NCI-H146 treated with DMSO at 0.1 percent for 48 hours (cell line): ENCODE data around the gene MZB1.
"Not testable (repeated sequence)": the region's sequence is repeated elsewhere in the genome, so short reads cannot be mapped to it uniquely, and the experiment has no call there.

Experiments
- DNase-seq: peaks from one replicate; lab custom pipeline; 2025; ENCODE audit not compliant: unreplicated experiment; lab: John Stamatoyannopoulos, UW

The MZB1 gene

DNA sequence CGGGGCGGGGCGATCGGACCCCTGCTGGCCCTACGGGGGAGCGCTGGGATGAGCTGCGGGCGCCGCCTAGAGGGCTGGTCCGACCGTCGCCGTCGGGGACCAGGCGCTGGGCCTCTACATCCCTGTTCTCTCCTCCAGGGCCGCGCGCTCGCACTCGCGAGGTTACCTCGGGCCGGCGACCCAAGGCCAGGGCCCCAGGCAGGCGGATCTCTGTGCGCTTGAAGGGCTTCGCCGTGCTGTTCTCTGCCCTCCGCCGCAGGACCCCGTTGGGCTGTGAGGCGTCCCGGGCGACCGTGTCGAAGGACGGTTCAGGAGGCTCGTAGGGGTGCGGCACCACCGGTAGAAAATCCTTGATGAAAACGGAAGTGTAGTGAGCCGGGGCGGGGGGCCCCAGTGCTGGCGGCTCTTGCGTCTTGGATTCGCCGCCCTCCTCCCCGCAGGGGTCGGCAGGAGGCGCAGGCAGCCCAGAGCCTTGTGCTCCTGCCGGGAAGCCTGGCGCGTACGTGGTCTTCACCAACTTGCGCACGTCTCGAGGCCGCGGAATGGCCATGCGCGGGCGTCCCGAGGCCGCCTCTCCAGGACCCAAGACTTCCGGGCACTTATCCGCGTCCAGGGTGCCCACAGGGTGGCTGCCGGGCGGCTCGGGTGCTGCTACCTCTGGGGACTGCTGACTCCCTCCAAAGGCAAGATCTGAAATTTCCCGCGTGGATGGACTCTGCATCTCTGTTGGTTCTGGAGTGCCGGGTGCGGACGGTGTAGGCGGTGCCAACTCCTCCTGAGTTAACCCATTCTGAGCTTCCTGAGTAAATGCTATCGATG is 3.2 kb upstream of the MZB1 start:
- peak; percentile 29 for DNase-seq

- DNase-seq: no peak
Measured at GRCh38 chr5:139392324-139392677, 2.6 kb upstream of the MZB1 start.

- no peak for DNase-seq
Measured at GRCh38 chr5:139391570-139392323, 2.0 kb upstream of the MZB1 start.

- DNase-seq: no peak
Measured at GRCh38 chr5:139390639-139391569, 1.2 kb upstream of the MZB1 start.

GRCh38 chr5:139388198-139388821 is 1.4 kb downstream of the MZB1 start:
- no peak for DNase-seq

GRCh38 chr5:139387611-139388197 is 2.0 kb downstream of the MZB1 start:
- DNase-seq: no peak

DNA sequence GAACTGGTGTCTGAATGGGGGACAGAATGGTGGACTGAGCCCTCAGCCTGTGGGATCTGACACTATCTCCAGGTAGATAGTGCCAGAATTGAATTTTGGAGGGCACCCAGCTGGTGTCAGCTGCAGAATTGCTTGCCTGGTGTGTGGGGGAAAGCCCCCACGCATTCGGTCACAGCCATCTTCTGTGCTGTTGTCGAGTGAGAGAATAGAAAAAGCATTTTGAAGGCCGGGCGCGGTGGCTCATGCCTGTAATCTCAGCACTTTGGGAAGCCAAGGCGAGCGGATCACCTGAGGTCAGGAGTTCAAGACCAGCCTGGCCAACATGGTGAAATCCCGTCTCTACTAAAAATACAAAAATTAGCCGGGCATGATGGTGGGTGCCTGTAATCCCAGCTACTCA is 2.8 kb downstream of the MZB1 start:
- not testable (repeated sequence) for DNase-seq

- DNase-seq: no peak
Measured at GRCh38 chr5:139386050-139386438, 3.7 kb downstream of the MZB1 start.

- no peak for DNase-seq
Measured at GRCh38 chr5:139385061-139386049, 4.4 kb downstream of the MZB1 start.

DNA sequence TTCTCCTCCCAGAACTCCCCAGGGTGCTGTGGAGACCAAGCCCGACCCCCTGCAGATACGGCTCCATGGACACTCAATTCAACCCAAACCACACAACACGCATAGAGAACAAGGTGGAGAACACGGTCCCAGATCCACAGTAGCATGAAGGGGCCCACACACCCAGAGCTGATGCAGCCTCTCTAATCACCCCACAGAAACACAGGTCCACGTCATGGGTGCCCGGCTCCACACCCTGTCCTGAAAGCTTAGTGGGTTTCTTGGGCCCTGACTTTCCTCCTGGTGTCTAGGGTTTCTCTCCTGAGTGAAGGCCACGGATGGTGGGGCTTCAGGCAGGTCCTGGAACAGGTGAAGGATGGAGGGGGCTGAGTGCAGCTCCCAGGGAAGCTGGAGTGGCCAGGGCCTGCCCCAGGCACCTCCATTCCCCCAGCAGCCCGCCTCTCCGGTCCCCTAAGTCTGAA is 5.1 kb downstream of the MZB1 start:
- DNase-seq: no peak

- DNase-seq: no peak
Measured at GRCh38 chr5:139383993-139384590, 5.6 kb downstream of the MZB1 start.

GRCh38 chr5:139383275-139383992 is 6.3 kb downstream of the MZB1 start, which contains the start of gene SLC23A1:
SLC23A1 (minus strand) TSS chr5:139383297; CDS start chr5:139383253, 44 bp downstream.
- DNase-seq: no peak

DNA sequence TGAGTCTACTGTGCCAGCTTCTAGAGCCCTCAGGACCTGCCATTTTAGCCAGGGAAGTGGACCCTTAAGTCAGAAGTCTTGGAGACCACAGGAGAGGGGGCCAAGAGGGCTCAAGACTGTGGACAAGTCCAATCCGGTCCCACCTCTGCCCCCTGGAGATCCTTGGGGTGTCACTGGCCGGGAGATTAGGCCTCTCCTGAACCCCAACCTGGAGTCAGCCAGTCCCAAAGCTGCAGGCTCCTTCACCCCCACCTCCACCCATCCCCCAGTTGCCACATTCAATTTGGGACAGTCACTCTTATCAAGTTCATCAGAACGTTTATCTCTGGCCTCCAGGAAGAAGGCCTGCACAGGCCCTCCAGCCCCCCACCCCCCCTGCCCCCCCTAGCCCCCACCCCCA is 6.9 kb downstream of the MZB1 start:
- DNase-seq: no peak

- DNase-seq: no peak
Measured at GRCh38 chr5:139381837-139382761, 7.6 kb downstream of the MZB1 start.

DNA sequence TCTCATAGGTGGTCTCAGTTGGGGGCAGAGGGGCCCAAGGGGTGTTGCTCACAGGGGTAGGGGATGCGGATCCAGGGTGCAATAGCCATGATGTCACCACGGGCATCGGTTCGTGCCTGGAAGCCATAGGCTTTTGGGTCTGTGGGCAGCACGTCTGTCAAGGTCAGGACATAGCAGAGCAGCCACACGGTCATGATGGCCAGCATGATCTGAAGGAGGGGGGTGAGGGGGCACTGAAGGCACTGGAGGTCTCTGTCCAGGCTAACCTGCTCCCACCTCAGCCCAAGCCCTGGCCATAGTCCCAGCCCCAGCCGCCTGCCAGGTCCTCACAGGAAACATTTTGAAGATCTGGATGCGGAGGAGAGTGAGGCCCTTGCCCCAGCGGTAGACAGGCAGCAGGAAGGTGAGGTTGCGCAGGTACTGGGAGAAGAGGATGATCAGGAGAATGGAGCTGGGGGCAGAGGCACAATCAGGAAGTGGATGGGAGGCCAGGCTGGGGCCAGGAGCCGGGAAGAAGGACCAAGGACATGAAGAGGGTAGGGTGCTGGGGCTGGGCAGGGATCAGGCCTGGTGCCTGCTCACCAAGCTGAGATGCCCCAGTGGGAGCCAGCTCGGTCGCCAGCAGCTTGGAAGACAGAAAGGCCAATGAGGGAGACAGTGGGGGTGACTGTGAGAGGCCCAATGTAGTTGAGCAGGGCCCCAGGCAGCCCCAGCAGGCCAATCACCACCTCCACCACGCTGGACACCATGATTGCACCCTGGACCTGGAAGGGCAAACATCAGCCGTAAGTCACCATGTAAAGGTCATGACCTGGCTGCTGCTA is 9.9 kb downstream of the MZB1 start:
- DNase-seq: no peak

DNA sequence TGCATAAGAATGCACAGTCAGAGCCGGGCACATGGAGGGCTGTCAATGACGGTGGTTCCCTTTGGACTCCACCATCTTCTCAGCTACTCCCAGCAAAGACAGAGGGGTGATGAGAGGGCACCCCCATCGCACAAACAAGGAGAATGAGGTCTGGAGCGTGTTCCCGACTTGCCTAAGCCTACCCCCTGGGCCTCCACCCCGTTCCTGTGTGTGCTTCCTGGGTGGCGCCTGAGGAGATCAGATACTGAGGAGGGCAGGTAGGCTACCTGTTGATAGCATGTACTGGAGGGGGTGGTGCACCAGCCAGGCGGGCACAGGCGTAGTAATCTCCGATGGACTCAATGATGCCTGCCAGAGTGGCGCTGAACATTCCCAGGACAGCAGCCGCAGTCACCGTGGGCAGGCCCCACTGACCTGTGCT is 10.8 kb downstream of the MZB1 start:
- no peak for DNase-seq
